Measurements from ENCODE around the gene TTC27.

The TTC27 gene

GRCh38 chr2:32627814-32628579 is at the start of gene TTC27:
Gene TTC27, plus strand, starts transcription at chr2:32628050. Its CDS starts 243 bp downstream, at chr2:32628293.
- peak within 1 kb of the TSS; percentile 79 for H3K27ac ChIP-seq (ENCODE audit: low read depth, low read length)
- no peaks in the 10 kb centered on the region for H3K9me3 ChIP-seq (ENCODE audit: control insufficient read depth, insufficient read depth, low read length)
- H3K27me3 ChIP-seq (ENCODE audit: control insufficient read depth, insufficient read depth, low read length), result no peaks in the 10 kb centered on the region
- peak within 1 kb of the TSS; percentile 92 for H3K4me3 ChIP-seq (ENCODE audit: low read depth, low read length)
- H3K9ac ChIP-seq (ENCODE audit: low read depth, low read length), result peak within 1 kb of the TSS; percentile 75
- peaks cover 20% of the 10 kb centered on the region for H3K36me3 ChIP-seq (ENCODE audit: control insufficient read depth, insufficient read depth, low read length)
- H3K4me1 ChIP-seq (ENCODE audit: control insufficient read depth, insufficient read depth, low read length), result no peaks in the 10 kb centered on the region

- Histone ChIP-seq H3K9ac (ENCODE audit: low read depth, low read length) (no peak overlapping the region), H3K27ac (ENCODE audit: low read depth, low read length) (no peak overlapping the region), H3K4me1 (ENCODE audit: control insufficient read depth, insufficient read depth, low read length) (no peaks in the 10 kb centered on the region), H3K9me3 (ENCODE audit: control insufficient read depth, insufficient read depth, low read length) (no peaks in the 10 kb centered on the region), H3K36me3 (ENCODE audit: control insufficient read depth, insufficient read depth, low read length) (peaks cover 8% of the 10 kb centered on the region), H3K27me3 (ENCODE audit: control insufficient read depth, insufficient read depth, low read length) (no peaks in the 10 kb centered on the region), H3K4me3 (ENCODE audit: low read depth, low read length) (no peak overlapping the region)
Measured at GRCh38 chr2:32591669-32592463, 36.0 kb upstream of the TTC27 start.

GRCh38 chr2:32594573-32594972 is 33.3 kb upstream of the TTC27 start:
- no peaks in the 10 kb centered on the region for H3K27me3 ChIP-seq (ENCODE audit: control insufficient read depth, insufficient read depth, low read length)
- no peak overlapping the region for H3K4me3 ChIP-seq (ENCODE audit: low read depth, low read length)
- H3K9ac ChIP-seq (ENCODE audit: low read depth, low read length), result no peak overlapping the region
- H3K4me1 ChIP-seq (ENCODE audit: control insufficient read depth, insufficient read depth, low read length), result no peaks in the 10 kb centered on the region
- H3K36me3 ChIP-seq (ENCODE audit: control insufficient read depth, insufficient read depth, low read length), result peaks cover 31% of the 10 kb centered on the region
- no peaks in the 10 kb centered on the region for H3K9me3 ChIP-seq (ENCODE audit: control insufficient read depth, insufficient read depth, low read length)
- no peak overlapping the region for H3K27ac ChIP-seq (ENCODE audit: low read depth, low read length)

- no peak overlapping the region for H3K9ac ChIP-seq (ENCODE audit: low read depth, low read length)
- no peak overlapping the region for H3K27ac ChIP-seq (ENCODE audit: low read depth, low read length)
- H3K36me3 ChIP-seq (ENCODE audit: control insufficient read depth, insufficient read depth, low read length), result peaks cover 54% of the 10 kb centered on the region
- no peaks in the 10 kb centered on the region for H3K4me1 ChIP-seq (ENCODE audit: control insufficient read depth, insufficient read depth, low read length)
- H3K4me3 ChIP-seq (ENCODE audit: low read depth, low read length), result no peak overlapping the region
- no peaks in the 10 kb centered on the region for H3K27me3 ChIP-seq (ENCODE audit: control insufficient read depth, insufficient read depth, low read length)
- no peaks in the 10 kb centered on the region for H3K9me3 ChIP-seq (ENCODE audit: control insufficient read depth, insufficient read depth, low read length)
Measured at GRCh38 chr2:32611366-32611765, 16.5 kb upstream of the TTC27 start.

GRCh38 chr2:32611771-32612170 is 16.1 kb upstream of the TTC27 start:
- H3K4me1 ChIP-seq (ENCODE audit: control insufficient read depth, insufficient read depth, low read length), result no peaks in the 10 kb centered on the region
- H3K27ac ChIP-seq (ENCODE audit: low read depth, low read length), result no peak overlapping the region
- no peak overlapping the region for H3K4me3 ChIP-seq (ENCODE audit: low read depth, low read length)
- H3K27me3 ChIP-seq (ENCODE audit: control insufficient read depth, insufficient read depth, low read length), result no peaks in the 10 kb centered on the region
- no peaks in the 10 kb centered on the region for H3K9me3 ChIP-seq (ENCODE audit: control insufficient read depth, insufficient read depth, low read length)
- peaks cover 54% of the 10 kb centered on the region for H3K36me3 ChIP-seq (ENCODE audit: control insufficient read depth, insufficient read depth, low read length)
- no peak overlapping the region for H3K9ac ChIP-seq (ENCODE audit: low read depth, low read length)

GRCh38 chr2:32614084-32614483 is 13.8 kb upstream of the TTC27 start:
- no peaks in the 10 kb centered on the region for H3K27me3 ChIP-seq (ENCODE audit: control insufficient read depth, insufficient read depth, low read length)

GRCh38 chr2:32617599-32618189 is 10.2 kb upstream of the TTC27 start:
- H3K4me1 ChIP-seq (ENCODE audit: control insufficient read depth, insufficient read depth, low read length), result no peaks in the 10 kb centered on the region
- H3K9ac ChIP-seq (ENCODE audit: low read depth, low read length), result no peak overlapping the region
- no peak overlapping the region for H3K4me3 ChIP-seq (ENCODE audit: low read depth, low read length)
- peaks cover 45% of the 10 kb centered on the region for H3K36me3 ChIP-seq (ENCODE audit: control insufficient read depth, insufficient read depth, low read length)
- H3K27ac ChIP-seq (ENCODE audit: low read depth, low read length), result no peak overlapping the region
- H3K27me3 ChIP-seq (ENCODE audit: control insufficient read depth, insufficient read depth, low read length), result no peaks in the 10 kb centered on the region
- H3K9me3 ChIP-seq (ENCODE audit: control insufficient read depth, insufficient read depth, low read length), result no peaks in the 10 kb centered on the region

More at GRCh38 chr2:32614084-32614483, 13.8 kb upstream of the TTC27 start:
- H3K4me1 ChIP-seq (ENCODE audit: control insufficient read depth, insufficient read depth, low read length), result no peaks in the 10 kb centered on the region
- no peak overlapping the region for H3K9ac ChIP-seq (ENCODE audit: low read depth, low read length)
- H3K36me3 ChIP-seq (ENCODE audit: control insufficient read depth, insufficient read depth, low read length), result peaks cover 55% of the 10 kb centered on the region
- no peak overlapping the region for H3K4me3 ChIP-seq (ENCODE audit: low read depth, low read length)
- no peaks in the 10 kb centered on the region for H3K9me3 ChIP-seq (ENCODE audit: control insufficient read depth, insufficient read depth, low read length)
- no peak overlapping the region for H3K27ac ChIP-seq (ENCODE audit: low read depth, low read length)

GRCh38 chr2:32622570-32623310 is 5.1 kb upstream of the TTC27 start:
- Histone ChIP-seq H3K9me3 (ENCODE audit: control insufficient read depth, insufficient read depth, low read length) (no peaks in the 10 kb centered on the region), H3K27me3 (ENCODE audit: control insufficient read depth, insufficient read depth, low read length) (no peaks in the 10 kb centered on the region), H3K36me3 (ENCODE audit: control insufficient read depth, insufficient read depth, low read length) (peaks cover 20% of the 10 kb centered on the region), H3K4me1 (ENCODE audit: control insufficient read depth, insufficient read depth, low read length) (no peaks in the 10 kb centered on the region), H3K9ac (ENCODE audit: low read depth, low read length) (no peak overlapping the region), H3K4me3 (ENCODE audit: low read depth, low read length) (no peak overlapping the region), H3K27ac (ENCODE audit: low read depth, low read length) (no peak overlapping the region)

- H3K27ac ChIP-seq (ENCODE audit: low read depth, low read length), result no peak overlapping the region
- peaks cover 15% of the 10 kb centered on the region for H3K36me3 ChIP-seq (ENCODE audit: control insufficient read depth, insufficient read depth, low read length)
- no peaks in the 10 kb centered on the region for H3K4me1 ChIP-seq (ENCODE audit: control insufficient read depth, insufficient read depth, low read length)
- no peaks in the 10 kb centered on the region for H3K27me3 ChIP-seq (ENCODE audit: control insufficient read depth, insufficient read depth, low read length)
- H3K4me3 ChIP-seq (ENCODE audit: low read depth, low read length), result no peak overlapping the region
- no peak overlapping the region for H3K9ac ChIP-seq (ENCODE audit: low read depth, low read length)
- no peaks in the 10 kb centered on the region for H3K9me3 ChIP-seq (ENCODE audit: control insufficient read depth, insufficient read depth, low read length)
Measured at GRCh38 chr2:32623311-32623706, 4.5 kb upstream of the TTC27 start.

- H3K4me3 ChIP-seq (ENCODE audit: low read depth, low read length), result no peak overlapping the region
- H3K4me1 ChIP-seq (ENCODE audit: control insufficient read depth, insufficient read depth, low read length), result no peaks in the 10 kb centered on the region
- H3K9ac ChIP-seq (ENCODE audit: low read depth, low read length), result no peak overlapping the region
- no peak overlapping the region for H3K27ac ChIP-seq (ENCODE audit: low read depth, low read length)
- no peaks in the 10 kb centered on the region for H3K9me3 ChIP-seq (ENCODE audit: control insufficient read depth, insufficient read depth, low read length)
- H3K27me3 ChIP-seq (ENCODE audit: control insufficient read depth, insufficient read depth, low read length), result no peaks in the 10 kb centered on the region
- peaks cover 5% of the 10 kb centered on the region; the same call in 1 of the 2 replicates for H3K36me3 ChIP-seq (ENCODE audit: control insufficient read depth, insufficient read depth, low read length)
Measured at GRCh38 chr2:32624812-32625211, 3.0 kb upstream of the TTC27 start.

All from HUES48 (cell line).